Stimulated activated CD4-positive, alpha-beta T cell treated with anti-CD3 and anti-CD28 coated beads, Interleukin-4, amount 100 ng/mL, for 4 hours (primary cell): ENCODE measurements around the gene CBS.
A peak's percentile ranks its signal among the peaks of the same experiment; 100 is the strongest.
"Not testable (repeated sequence)": the region's sequence is repeated elsewhere in the genome, so short reads cannot be mapped to it uniquely, and the experiment has no call there.

Source experiments
- DNase-seq, 2 experiments: peaks; one replicate each; pipeline ENCODE4 v3.0.0-alpha.2; 2020

CBS gene

DNA sequence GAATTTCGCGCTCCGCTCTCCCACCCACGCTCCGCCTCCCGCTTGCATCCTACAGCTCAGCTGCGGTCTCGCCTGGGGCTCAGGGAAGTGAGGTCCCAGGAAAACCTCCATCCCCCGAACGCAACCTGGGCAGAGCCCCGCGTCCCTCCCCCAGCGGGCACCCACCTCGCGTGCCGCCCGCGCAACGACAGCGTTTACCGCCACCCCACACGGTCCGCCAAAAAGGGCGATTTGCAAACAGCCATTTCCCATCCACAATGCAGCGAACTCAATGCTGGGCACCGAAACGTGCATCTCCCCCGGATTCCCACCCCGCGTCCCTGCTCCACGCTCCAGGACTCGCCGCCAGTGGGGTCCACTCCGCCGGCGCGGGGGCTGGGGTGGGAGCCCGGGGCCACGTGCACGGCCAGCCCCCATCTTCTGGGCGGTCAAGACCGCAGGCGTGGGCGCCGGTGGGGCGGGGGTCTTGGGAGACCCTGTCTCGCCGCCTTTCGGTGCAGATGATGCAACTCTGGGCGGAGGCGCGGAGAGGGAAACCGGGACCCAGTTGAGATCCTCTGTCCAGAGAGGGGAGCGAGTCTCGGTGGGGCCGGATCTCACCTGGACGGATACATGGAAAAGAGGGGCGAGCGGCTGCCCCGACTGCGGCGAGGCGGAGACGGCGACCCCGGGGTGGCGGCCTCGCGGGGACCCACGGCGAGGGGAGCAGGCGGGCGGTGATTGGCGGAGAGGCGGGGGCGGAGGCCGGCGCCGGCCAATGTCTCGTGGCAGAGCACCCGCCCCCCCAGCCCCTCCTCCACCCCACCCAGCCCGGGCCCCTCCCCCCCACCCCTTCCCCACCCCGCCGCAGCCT is at the start of gene CBS:
Gene CBS, minus strand, starts transcription at position 666 of the 853 bp plus-strand sequence. CDS start 3,642 bp downstream, outside the sequence.
- DNase-seq: not testable (repeated sequence)

DNA sequence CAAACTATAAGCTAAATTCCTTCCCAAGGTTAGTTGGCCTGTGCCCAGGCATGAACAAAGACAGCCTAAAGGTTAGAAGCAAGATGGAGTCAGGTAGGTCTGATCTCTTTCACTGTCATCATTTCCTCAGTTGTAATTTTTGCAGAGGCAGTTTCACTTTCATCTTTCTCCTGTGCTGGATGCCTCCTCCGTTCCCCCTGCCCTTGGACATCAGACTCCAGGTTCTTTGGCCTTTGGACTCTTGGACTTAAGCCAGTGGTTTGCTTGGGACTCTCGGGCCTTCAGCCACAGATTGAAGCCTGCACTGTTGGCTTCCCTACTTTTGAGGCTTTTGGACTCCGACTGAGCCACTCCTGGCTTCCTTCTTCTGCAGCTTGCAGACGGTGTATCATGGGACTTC is 40.3 kb upstream of the CBS start:
- DNase-seq: not testable (repeated sequence)

DNA sequence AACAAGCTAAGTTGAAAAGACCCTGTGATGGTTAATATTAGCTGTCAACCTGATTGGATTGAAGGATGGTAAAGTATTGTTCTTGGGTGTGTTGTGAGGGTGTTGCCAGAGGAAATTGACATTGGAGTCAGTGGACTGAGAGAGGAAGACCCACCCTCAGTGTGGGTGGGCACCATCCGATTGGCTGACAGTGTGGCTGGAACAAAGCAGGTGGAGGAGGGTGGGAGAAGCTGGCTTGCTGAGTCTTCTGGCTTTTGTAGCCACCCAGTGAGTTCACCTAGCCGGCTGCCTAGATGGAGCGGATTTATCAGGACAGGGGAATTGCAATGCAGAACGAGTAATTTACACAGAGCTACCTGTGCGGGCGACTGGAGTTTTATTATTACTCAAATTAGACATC is 38.8 kb upstream of the CBS start:
- DNase-seq: not testable (repeated sequence)

DNA sequence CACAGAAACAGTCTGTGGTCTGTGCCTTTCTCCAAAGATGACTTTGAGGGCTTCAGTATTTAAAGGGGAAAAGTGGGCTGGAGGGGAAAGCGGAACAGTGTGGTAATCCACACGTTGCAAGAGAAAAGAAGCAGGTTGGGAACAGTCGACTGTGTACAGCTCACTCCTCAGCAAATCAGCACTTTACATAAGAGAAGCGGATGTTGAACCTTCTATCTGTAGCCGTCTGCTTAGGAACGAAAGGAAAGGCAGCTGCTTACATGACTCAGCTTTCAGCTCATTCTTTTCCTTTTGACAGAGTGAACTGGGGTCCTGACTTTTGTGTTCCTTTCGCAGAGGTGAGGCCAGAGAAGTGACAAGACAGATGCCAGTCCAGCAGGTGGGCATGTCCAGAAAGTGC is 33.4 kb upstream of the CBS start:
- not testable (repeated sequence) for DNase-seq

- not testable (repeated sequence) for DNase-seq
Measured at GRCh38 chr21:43108177-43108576, 32.5 kb upstream of the CBS start.

DNA sequence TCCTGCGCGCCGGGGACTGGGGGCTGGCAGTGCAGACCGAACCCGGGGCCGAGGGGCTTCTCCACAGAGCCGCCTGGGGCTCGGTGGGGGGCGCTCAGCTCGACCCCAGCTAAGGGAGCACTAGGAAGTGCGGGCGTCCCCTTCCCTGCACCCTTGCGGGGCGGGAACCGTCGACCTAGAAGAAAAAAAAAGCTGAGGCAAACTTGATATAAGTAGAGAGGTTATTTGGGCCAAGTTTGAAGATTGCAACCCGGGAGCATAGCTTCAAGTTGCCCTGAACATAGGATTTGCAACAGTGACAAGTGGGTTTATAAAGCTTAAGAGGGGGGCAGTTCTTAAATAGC is 32.1 kb upstream of the CBS start:
- DNase-seq: not testable (repeated sequence)

DNA sequence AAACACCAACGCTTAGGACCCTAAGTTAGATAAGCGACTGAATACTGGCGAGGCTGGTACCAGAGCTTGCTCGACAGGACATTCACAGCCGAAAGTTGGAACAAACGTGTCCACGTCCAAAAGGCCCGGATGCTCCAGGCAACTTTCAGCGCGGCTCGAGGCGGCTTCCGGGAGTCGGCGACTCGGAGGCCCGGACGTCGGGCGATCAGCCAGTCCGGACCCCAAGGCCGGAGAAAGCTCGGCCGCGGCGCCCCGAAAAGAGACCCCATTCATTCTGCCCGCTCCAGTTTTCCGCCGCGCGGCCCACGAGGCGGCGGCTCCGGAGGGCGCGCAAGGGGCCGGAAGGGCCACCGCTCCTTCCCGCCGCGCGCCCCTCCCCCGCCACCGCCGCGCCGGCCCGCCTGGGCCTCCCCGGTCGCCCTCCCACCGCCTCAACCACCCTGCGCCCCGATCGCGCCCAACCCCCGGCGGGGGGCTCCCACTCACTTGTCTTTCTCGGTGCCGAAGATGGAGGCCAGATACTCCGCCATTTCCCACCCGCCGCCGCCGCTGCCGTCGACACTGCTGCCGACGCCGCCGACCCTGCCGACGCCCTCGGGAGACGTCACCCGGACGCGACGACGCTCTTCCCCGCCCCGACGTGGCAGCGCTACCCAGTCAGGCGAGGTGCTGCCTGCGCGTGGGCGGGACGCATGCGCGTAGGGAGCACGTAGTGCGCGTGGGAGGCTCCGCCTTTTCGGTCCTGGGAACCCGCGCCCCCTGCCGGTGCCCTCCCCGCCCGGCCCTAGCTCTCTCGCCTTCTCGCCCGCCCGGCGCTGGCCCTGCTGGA is 31.5 kb upstream of the CBS start, which contains the start of gene U2AF1:
Gene U2AF1, minus strand, starts transcription at position 606 of the 829 bp plus-strand sequence. Its CDS starts 76 bp downstream, at position 530.
- peak; percentile 72 to 82 for DNase-seq

- not testable (repeated sequence) for DNase-seq
Measured at GRCh38 chr21:43104642-43105041, 29.0 kb upstream of the CBS start.

DNA sequence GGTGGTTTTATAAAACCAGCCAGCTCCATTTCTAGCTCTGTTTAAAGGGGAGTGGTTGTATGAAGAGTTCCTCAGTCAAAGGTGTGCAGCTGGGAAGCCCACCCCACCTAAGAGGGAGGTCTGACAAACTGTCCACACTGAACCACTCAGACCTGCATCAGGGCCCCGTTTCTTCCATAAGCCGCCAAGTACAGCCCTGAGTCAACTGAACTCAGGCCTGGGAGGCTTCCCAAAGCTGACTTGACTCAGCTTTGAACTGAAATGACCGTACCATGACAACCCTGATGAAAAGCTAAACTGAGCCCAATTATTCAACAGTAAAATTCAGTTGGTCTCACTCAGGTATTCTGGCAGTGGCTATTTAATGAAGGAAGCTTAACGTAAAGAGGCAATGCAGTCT is 26.6 kb upstream of the CBS start:
- DNase-seq: not testable (repeated sequence)

GRCh38 chr21:43101676-43102075 is 26.0 kb upstream of the CBS start:
- not testable (repeated sequence) for DNase-seq

- DNase-seq: not testable (repeated sequence)
Measured at GRCh38 chr21:43101000-43101399, 25.4 kb upstream of the CBS start.

DNA sequence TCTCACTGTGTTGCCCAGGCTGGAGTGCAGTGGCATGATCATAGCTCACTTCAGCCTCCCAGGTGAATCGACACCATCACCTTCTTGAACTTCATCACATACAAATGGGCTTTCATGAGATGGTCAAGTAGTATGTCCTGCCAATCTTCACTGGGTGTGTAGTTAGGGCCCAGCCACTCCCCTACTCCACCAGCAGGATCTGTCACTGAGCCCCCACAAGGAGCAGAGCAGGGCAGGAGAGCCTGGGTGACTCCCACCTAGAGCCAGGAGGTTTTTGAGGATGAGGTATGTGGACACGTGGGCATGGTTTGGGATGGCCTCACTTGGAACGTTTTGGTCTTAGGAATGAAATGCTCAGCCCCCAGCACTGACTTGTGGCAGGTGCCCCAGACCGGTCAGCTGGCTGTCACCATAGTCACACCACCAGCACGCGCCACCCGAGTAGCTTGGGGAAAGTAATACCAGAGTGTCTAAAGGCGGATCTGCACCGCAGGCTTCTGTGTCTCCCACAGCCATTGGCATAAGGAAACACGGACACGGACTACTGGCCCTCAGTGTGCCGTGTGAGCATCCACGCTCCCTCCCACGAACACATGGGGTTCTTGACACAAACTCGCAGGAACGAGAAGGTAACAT is 16.5 kb upstream of the CBS start:
- not testable (repeated sequence) for DNase-seq

DNA sequence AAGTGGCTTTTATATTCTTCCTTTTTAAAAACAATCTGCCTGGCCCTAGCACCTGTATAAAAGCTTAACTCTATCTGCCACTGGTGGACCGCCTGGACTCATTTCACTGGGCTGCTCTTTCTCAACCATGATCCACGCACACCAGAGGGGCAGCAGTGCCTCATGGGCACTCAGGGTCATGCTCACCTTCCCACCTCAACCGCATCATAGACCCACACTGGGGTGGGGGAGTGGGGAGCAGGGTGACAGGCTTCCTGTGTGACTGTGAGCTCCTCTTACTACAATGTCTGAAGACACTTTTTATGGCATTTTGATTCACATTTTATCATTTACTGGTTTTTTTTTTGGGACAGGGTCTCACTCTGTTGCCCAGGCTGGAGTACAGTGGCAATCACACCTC is 15.3 kb upstream of the CBS start:
- DNase-seq: not testable (repeated sequence)

DNA sequence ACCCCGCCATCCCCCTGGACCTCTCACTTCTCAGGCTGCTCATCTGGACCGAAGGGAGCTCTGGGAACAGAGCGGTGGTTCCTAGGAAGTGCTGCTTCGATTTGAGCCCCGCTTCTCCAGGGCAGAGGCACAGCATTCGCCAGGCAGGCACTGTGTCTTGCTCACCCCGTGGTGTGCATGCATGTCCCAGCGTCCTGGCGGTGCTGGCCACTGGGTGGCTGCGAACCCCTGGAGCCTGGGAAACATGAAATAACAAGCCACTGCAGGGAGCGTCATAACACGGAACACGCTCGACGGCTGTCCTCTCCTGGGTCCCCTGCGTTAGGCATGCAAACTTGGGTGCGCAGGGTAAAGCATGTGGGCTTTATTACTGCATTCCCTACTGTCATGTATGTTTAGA is 13.8 kb upstream of the CBS start:
- DNase-seq: not testable (repeated sequence)

DNA sequence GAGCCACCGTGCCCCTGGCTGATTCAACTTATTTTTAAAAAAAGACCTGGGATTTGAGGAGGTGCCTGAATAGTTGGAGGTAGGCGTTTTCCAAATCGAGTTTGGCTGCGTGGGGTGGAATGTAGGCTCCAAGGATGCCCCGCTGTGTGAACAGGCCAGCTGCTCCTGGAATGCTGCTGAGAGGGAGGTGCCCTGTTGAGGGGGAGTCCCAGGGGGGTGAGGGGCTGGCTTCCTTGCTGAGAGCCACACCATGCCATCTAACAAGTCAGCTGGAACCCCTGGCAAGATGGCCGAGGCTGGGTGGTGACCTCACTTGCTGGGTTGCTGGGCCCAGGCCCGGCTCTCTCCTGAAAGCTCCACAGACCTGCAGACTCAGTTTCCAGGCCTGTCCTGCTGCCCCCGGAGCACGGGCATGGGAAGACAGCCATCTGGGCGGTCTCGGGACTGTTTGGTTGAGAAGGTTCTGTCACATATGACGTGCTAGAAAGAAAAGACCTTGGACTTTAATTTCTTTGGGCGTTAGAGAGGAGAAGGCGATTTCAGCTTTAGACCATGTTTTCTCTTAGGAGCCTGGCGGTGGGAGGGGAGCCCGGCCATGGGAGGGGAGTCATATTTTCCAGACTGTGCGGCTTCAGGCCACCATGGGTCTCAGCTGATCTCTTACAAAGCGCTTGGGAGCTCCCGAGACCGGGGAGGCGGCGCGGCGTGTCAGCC is 7.1 kb upstream of the CBS start:
- DNase-seq: not testable (repeated sequence)

- not testable (repeated sequence) for DNase-seq
Measured at GRCh38 chr21:43076643-43077042, 1.0 kb upstream of the CBS start.

GRCh38 chr21:43076023-43076637 is 495 bp upstream of the CBS start:
- not testable (repeated sequence) for DNase-seq

DNA sequence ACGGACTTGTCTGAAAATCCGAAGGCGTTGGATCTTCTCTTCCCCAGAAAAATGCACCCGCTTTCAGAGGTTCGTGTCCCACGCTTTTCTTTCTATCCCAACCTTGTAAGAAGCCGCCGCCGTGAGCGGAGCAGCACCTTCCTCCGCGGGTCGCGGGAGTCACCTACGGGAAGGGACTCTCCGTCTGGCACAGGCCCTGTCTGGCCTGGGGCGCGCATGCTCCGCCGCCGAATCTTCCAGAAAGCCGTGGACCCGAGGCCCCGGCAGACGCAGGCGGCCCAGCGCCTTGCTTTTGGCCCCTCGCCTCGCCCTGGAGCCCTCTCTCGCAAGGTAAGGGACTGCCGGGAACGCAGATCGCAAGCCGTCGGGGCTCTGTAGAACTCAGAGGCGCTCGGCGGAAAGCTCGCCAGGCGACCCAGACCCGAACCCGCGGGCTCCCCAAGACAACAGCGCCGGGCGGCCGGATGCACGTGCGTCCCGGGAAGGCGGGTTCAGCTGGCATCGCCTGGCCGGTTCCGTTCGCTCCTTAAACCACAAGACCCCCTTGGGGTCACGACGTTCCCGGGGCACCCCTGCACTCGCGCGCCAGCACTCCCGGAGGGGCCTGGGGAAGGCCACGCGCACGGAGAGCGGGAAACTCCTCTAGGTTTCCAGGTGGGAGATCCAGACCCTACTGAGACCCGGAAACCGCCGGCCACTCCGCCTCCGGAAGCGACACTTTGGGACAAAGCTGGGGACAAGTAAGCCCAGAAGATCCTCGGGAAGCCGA is 1.1 kb downstream of the CBS start:
- not testable (repeated sequence) for DNase-seq

GRCh38 chr21:43072742-43073141 is 2.9 kb downstream of the CBS start:
- DNase-seq: not testable (repeated sequence)

GRCh38 chr21:43069682-43070081 is 6.0 kb downstream of the CBS start:
- DNase-seq: not testable (repeated sequence)

DNA sequence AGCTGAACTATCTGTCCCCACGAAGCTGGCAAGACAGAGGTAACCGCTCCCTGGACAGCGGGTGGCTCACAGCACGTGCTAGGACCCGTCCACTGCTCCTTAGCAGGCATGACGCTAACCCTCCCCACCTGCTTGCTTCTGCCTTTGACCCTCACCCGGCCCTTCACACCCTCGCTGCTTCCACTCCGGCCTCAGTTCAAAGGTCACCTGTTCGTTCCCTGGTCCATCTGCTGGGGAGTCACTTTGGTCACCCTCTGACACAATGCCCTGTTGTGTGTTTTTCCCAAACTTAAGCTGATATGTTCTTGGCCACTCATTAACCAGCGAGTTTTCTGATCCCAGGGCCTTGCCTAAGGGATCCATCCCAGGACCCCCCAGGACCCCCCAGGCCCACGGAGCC is 7.6 kb downstream of the CBS start:
- DNase-seq: not testable (repeated sequence)
